Stimulated activated CD4-positive, alpha-beta T cell treated with anti-CD3 and anti-CD28 coated beads, Interleukin-4, amount 100 ng/mL, for 4 hours (primary cell): ENCODE measurements around the gene RPRD1B.

ENCODE experiments used
- DNase-seq, 2 experiments: peaks; one replicate each; pipeline ENCODE4 v3.0.0-alpha.2; 2020

Gene RPRD1B

DNA sequence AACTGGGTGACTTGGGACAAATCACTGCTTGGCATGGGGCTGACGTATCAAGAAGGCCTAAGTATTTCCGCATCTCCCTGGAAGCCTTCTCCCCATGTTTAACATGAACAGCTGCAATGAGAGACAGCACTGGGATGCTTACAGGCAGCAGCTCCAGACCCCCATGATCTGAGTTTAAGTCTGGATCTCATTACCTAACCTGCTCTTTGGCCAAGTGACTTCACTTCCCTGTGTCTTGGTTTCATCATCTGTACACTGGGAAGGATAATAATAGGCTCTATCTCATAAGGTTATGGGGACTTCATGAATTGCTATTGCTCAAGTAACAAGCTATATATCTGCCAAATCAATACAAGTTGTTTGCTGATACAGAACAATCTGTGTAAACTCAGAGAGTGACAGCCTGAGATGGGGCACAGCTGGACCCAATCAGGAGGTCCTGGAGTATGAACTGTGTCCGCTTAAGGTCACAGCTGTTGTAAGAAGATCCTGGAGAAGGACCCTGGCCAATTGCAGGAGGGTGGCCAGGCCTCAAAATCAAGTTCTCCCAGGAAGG is 75.5 kb downstream of the RPRD1B start:
- no peak for DNase-seq

DNA sequence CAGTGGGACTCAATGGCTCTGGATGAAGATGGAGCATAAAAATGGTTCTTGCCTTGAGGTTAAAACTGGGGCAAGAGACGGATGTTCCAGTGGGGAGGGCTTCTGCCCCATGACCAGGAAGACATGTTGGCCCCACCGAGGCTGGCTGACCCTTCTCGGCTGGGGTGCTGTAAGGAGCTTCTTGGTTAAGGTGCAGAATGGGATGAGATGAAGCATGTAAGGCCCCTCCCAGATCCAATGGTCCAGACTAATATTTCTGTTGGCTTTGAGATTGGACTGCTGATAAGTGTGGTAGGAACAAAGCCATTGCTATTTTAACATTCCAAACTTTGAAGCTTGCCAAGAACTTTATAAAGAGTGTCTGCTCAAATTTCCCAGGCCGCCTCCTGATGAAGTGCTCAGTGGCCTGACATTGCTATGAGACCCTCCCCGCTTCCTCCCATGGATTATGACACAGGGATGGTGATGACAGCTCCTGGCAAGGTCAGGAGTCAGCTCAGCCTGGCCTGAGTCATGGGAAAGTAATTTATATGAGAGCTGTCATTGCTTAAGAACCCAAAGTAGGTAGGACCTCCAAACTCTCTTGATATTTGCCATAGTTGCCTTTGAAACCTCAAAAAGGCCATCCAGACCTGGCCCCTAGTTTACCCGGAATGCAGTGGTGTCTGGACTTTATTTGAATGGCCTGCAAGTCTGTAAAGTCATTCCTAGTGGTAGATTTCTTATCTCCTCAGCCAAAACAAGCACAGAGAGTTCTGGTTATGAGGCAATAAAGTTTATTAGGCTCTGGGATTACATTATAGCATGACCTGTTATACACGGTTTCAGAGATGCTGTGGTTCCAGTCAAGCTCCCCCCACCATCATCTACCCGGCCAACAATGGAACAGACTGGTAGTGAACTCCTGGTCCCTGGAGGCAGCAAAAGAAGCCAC is 76.3 kb downstream of the RPRD1B start:
- DNase-seq, result no peak

DNA sequence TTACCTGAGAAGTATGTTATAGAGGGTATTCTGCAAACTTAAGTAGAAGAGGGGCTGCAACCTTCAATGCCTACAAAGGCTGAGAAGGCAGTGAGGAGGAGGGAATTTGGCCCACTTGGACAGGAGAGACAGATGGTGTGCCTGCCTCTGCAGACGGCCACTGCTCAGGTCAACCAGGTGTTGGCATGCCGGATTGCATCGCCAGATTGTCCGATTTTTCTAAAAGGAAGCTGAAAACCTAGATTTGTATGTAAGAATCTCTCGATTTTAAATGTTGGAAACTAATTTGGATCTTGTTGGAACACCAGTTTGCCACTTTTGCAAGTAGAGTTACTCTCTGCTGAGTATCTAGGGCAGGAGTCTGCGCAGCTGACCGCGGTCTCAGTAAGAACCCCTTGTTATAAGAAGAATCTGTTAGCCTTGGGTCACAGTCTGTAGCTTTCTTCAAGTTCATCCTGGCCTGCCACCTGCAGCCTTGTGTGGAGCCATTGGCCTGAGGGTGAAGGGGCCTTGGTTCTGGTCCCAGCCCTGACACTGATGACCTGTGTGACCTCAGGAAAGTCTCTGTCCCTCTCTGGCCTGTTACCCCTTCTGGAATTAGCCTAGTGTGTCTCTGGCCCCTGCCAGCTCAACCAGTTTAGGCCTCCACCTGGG is 77.1 kb downstream of the RPRD1B start:
- DNase-seq, result no peak

DNA sequence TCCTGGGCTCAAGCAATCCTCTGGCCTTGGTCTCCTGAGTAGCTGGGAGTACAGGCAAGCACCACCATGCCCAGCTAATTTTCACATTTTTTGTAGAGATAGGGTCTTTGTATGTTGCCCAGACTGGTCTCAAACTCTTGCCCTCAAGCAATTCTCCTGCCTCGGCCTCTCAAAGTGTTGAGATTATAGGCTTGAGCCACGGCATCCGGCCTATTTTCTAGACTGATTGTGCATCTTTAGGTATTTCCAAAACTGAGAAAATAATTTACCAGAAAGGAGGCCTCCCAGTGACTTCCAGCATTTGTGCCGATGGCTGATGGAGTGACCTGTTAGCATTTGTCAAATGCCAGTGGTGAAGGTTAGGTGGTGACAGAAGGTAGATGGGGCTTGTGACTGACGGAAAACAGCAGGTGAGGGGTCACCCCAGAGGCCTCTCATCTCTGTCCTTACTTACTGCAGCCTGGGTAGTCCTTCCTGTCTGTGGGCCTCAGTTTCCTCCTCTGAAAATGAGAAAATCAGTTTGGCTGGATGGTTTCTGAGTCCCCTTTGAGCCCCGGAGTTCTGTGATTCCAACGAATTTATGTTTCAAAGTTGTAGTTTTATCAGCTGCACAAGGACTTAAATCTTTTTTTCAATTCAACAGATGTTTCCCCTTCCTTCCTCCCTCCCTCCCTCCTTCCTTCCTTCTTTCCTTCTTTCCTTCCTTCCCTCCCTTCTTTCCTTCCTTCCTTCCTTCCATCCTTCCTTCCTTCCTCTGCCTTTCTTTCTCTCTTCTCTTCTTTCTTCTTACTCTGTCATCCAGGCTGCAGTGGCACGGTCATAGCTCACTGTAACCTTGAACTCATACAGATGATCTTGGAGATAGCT is 78.1 kb downstream of the RPRD1B start:
- no peak for DNase-seq

DNA sequence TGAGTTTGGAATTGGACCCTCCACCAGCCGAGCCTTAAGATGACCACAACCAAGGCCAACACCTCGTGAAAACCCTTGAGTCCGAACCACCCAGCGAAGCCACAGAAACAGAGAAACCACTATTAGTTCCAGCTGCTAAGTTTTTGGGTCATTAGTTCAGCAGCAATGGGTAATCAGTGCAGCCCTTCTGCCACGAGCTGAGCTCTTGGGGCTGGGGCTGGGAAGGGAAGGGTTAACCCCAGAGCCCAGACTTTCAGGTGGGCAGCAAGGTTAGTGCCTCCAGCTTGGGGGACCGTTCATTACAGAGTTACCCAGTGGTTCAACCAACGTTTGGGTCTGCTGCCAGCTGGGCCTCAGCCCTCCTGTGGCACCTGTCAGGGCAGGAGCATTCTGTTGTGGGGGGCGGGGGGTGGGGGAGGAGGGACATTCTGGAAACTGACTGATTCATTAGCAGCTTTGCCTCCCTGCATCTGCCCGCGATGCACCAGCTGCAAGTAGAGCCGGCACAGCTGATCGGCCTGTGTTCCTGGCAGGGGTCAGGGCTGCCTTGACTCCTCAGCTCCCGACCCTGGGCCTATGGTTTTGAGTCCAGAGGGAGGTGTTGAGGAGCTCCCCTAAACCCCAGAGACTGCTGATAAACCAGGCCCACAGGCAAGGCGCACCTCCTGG is 78.8 kb downstream of the RPRD1B start:
- no peak for DNase-seq

DNA sequence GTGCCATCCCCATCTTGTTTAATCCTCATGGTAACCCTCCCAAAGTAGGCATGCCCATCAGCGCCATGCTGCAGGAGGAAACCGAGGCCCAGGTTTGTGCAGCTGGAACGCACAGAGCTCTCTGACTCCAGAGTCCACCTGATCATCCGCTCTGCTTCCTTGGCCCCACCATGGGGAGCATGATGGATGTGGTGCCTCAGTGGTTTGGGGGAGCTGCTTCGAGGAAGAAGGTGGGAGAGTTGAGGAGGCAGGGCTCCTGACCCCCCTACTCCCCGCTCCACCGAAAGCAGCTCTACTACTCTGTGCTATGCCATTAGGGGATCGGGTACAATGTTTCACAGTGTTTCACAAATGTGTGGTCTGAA is 79.4 kb downstream of the RPRD1B start:
- DNase-seq, result no peak

DNA sequence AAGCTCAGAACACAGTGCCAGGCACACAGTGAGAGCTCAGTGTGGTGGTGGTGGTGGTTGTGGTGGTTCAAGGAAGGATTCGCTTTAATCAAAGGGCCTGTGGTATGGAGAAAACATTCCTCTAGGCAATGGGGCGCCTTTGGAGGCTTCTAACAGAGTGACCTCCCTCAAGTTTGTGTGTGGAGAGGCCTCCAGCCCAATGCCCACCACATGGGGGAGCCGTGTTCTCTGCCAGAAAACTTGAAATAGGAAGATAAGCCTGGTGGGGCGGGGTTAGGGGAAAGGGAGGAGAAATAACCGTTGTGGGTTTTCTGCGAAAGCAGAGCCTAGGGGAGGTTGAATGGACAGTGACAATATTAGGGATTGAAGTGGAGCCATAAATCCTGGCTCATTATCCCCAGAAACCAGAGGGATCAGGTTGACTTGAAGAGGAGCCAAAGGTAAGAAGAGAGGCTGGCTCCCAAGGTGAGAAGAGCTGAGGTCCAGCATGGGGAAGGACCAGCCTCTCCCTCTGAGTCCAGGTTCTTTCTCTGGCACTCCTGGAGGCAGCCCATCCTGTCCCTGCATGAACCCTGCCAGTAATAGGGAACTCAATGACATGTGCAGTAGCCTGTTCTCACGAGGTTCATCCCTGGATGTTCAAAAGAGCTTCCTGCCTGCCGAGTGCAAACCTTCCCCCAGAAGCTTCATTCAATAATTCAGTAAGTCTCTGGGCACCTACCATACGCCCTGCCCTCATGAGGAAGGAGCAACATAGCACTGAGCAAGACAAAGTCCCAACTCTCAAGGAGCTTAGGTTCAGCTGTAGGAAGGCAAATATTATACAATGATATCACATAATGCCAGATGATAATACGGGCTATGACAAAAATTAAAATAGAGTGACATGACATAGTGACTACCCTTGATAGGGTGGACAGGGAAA is 80.1 kb downstream of the RPRD1B start:
- no peak for DNase-seq

DNA sequence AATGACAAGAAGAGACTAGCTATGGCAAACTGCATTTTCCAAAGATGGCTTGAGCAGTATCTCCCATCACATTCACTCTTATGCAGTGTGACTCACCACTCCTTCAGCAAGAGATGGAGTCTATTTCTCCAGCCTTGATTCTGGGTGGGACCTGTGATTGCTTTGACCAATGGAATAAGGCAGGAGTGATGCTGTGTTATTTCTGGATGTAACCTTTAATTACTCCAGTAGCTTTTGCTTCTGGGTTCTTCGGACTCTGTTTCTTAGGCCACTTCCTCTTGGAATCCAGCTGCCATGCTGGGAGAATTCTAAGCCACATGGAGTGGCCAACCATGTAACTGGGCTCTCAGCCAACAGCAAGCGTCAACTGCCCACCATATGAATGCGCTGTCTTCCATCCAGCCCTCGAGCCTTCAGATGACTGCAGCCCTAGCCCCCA is 80.8 kb downstream of the RPRD1B start:
- DNase-seq, result no peak

DNA sequence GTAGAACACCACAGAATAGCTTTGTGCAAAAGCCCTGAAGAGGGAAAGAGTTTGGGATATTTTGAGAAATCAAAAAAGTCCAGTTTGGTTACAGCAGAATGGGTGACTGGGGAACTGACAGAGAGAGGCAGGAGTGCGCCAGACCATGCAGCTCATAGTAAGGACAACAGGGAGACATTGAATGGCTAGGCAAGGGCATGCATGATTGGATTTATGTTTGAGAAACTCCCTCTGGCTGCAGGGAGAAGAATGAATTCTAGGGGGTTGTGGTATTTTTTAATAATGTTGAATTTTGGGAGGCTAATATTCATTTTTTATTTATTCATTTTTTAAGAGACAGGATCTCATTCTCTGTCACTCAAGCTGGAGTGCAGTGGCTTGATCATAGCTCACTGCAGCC is 81.7 kb downstream of the RPRD1B start:
- no peak for DNase-seq

DNA sequence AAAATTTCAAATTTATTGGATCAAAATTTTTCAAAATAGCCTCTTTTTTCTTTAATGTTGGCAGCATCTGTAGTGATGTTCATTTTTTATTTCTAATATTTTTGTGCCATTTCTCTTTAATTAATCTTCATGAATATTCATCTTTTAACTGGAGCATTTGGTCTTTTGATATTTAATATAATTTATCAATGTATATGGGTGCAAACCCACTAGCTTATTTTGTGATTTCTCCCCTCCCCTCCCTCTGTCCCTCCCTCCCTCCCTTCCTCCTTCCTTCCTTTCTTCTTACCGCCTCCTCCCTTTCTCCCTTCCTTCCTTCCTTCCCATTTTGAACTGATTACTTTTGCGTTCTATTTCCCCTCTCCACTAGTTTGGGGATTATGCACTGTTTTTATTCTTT is 82.3 kb downstream of the RPRD1B start:
- no peak for DNase-seq

DNA sequence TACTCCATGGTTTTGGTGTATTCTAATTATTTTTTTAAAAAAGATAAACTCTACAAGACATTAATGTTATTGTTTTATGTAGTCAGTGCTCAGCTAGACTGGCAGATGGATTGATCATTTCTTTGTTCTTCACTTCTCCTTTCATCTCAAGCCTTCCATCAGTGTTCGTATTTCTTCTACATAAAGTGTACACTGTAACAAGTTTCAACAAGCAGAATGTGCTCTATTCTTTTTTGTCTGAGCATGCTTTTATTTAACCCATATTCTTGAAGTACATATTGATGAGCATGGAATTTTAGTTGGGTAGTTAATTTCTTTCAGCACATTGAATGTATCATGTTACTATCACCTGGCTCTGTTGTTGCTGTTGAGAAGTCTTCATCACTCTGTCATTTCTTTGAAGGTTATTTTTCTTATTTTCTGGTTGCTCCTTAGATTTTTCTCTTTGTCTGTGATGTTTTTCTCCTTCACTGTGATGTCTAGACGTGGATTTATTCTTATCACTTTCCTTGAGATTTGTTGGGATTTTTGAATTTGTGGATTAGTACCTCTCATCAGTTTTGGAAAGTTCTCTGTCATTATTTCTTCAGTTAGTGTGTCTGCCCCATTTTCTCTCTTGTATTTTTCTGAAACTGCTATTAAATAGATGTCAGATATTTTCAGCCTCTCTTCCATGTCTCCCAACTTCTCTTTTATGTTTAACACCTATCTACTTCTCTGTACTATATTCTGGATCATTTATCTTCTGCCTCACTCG is 83.0 kb downstream of the RPRD1B start:
- DNase-seq, result no peak

DNA sequence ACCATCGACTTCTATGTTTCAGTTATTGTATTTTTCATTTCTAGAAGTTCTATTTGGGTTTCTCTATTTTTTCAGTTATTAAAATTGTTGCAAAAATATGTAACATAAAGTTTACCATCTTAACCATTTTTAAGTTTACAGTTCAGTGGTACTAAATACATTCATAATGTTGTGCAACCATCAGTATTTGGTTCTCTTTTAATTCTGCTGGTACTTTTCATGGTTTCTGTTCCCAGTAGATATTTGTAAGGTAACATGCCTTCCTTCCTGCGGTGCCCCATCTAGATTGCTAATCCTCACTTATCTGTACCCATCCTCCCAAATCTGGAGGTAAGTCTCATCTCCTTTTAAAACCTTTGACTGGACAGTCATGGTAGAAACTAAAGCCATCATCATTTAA is 83.7 kb downstream of the RPRD1B start:
- DNase-seq, result no peak

DNA sequence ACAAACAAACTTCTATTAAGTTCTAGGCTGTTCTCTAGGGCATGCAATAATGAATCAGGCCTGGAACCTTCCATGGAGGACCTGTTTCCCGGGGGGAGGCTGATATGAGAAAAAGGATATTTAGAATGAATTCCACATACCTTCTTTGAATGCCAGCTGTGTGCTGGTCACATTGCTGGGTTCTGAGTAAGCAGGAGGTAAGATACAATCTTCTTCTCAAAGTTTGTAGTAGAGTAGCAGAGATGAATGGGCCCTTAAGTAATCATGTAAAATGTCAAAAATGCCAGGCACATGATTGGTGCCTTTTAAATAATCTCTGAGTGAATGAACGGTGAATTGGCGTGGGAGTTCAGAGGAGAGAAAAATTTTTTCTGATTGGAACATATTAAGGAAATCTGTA is 84.1 kb downstream of the RPRD1B start:
- no peak for DNase-seq

DNA sequence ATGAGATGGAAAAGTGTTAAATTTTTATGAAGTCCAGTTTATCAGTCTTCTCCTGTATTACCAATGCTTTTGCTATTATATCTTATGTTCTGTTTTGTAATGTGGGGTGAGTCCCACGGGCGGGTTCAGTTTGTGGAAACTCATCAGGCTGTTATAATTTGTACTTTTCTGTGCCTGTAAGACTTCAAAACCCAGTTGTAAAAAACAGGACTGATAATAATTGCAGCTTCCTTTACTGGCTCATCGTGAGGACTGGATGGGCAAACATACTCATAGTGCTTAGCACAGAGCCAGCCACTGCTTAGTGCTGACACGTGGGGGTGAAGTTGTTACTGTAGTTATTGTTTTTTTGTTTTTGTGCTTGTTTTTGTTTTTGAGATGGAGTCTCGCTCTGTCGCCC is 85.9 kb downstream of the RPRD1B start:
- DNase-seq, result no peak

DNA sequence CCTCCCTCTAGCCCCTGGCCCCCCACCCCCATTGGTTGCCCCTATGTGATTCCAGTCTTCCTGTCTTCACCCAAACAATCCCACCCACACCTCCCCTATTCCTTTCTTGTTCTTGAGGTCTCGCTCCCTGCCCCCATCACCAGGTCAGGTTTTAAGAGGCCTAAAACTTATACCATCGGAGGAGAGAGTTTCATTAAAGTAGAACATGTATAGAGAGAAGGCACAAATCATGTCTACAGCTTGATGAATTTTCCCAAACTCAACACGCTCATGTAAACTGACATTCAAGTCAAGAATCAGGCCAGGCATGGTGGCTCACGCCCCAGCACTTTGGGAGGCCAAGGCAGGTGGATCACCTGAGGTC is 87.1 kb downstream of the RPRD1B start:
- no peak for DNase-seq

DNA sequence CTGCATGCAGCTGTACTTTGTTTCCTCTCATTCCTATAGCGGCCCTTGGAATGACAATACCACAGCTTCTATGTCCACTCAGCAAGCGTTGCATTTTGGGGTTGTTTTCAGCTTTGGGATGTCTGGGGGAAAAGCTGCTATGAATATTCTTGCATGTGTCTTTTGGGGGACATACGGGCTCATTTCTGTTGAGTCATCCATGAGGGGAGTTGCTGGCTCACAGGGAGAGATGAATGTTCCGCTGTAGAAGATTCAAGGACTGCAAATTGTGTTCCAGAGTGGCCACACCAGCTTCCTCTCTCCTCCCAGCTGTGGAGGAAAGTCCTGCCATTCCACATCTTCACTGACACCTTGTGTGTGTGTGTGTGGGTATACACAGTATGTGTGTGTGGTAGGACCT is 88.2 kb downstream of the RPRD1B start:
- no peak for DNase-seq

DNA sequence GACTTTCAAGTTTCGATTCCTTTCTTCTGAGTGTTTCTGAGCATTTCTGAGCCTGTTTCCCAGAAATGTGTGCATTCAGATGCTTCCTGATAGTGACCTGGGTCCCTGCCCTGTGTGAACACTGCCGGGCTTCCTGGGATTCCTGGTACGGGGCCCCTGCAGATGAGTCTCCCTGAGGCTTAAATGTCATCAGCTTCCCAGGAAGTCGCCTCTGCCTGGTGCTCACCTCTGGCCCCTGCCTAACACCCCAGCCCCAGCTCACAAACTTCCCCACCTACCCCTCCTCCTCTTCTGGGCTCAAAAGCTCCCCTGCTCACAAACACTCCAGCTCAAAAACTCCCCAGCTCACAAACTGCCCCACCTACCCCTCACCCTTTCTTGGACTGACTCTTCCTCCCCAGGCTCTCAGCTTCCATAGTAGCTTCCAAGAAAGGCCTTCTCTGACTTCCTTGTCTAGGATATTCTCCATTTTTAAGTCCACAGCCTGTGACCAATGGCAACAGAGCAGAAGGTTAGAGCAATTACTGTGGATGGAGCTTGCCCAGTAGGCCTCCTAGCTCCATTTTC is 89.6 kb downstream of the RPRD1B start:
- DNase-seq, result no peak

DNA sequence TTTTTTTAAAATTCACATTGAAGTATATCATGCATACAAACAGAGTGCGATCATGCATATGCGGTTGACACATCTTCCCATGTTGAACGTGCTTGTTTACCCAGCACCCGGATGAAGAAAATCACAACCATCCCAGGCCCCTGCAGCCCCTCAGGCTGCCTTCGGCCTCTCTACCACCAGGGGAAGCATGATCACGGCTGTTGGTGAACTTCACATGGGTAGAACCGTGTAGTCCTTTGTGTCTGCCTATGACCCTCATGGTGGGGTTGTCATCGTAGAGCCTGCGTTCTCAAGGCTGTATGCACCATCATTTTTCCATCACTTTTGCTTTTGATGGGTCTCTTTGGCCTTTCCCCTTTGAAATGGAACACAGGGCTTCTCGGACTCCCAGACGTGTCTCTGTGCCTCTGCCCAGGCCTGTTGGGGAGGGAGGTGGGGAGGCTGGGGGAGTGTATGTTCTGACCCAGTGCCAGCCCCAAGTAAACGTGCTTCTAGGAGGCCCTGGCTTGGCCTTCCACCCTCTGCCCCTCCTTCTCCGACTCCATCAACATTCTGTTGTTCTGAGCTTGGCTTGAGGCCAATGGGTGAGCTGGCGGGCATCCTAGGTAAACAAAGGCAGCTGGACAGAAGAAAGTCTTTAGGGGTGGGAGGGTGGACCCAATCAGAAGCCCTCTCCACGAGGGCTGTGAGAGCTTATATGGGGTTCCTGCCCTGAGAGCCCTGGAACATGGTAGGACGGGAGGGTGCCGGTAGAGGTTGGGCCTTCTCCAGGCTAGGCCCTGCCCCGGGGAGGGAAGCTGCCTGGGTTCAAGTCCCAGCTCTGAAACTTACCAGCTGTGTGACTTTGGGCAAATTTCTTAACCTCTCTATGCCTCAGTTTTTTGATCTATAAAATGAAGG is 91.9 kb downstream of the RPRD1B start:
- DNase-seq, result no peak
